Measurements from ENCODE around the gene NCAPD2.
"Not testable (repeated sequence)": the region's sequence is repeated elsewhere in the genome, so short reads cannot be mapped to it uniquely, and the experiment has no call there.

NCAPD2 gene

DNA sequence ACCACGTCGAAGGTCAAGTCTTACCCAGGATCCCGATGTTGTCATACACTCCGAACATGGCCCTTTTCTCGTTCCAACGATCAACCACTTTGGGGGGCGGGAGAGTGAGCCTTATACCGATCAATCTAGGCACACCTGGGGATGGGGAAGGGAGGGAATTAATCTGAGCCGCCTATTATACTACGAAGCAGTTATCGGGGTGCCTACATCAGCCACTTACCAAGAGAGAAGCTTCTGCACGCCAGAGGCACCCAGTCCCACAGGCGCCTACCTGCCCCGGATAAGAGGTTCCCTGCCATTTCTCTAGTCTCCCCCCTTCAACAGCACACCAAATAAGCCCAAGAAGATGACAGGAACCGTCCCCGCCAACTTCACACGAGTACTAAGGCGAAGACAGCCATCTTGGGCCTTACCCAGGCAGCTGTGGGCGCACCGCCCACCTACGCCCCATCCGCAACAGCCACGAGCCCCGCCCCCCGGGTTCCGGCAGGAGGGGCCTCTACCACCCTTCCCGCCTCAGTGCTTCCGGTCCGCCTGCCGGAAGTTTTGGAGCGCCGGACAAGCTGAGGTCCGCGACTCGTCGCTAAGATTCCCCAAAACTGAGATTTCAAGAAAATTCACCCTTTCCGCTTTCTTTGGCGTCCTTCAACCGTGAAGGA is 935 bp upstream of the NCAPD2 start, which contains the start of gene MRPL51:
TSS of gene MRPL51 (minus strand) at position 425 of the 659 bp plus-strand sequence. CDS start at position 299, 126 bp downstream.
- DNase-seq (ENCODE audit: low spot score), result peak; percentile 97

- DNase-seq (ENCODE audit: low spot score), result peak; percentile 76
Observed at GRCh38 chr12:6494258-6494743, 399 bp downstream of the NCAPD2 start.

DNA sequence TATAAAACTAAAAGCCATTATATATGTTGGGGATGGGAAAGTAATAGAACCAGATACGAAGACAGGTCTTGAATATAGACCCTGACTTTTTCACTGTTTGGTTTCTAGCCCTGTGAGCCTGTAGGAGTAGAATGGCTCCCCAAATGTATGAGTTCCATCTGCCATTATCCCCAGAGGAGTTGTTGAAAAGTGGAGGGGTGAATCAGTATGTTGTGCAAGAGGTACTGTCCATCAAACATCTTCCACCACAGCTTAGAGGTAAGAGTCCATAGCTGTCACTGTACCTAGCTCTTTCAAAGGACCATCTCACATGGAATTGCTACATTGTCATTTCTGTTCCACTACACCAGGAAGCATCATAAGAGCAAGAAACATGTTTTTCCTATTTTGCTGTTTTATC is 1.1 kb downstream of the NCAPD2 start:
- peak; percentile 32 for DNase-seq (ENCODE audit: low spot score)

- DNase-seq (ENCODE audit: low spot score), result not testable (repeated sequence)
Observed at GRCh38 chr12:6497291-6497690, 3.4 kb downstream of the NCAPD2 start.

GRCh38 chr12:6500466-6500865 is 6.6 kb downstream of the NCAPD2 start:
- DNase-seq (ENCODE audit: low spot score), result no peak

DNA sequence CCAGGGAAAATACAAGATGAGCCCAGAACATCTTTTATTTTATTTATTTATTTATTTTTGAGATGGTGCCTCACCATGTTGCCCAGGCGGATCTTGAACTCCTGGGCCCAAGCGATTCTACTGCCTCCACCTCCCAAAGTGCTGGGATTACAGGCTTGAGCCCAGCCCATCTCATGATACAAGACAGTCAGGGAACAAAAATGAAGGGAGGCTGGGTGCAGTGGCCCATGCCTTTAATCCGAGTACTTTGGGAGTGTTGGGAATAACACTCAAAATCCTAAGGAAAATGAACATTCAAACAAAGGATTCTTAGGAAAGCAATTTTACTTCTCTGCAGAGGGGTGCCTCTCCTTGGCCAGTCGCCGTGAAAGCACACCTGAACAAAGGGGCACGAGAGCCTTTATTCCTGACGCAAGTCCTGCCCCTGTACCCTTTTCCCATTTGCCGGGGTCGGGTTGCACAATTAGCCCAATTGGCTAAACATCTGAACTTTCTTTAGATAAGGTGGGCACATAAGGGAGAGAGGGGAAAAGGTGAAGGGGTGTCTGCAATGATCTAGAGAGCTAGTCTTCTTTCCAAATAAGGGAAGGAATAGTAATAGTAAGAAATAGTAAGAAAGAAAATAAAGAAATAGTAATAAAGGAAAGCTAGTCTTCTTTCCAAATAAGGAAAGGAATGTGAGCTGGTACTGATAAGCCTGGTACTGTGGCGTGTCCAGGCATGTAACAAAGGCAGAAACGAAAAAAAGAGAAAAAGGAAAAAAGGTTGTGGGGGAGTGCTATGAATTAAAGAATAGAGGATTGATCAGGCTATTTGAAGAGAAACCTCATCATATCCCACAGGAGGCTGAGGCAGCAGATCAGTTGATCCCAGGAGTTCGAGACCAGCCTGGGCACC is 13.4 kb downstream of the NCAPD2 start:
- DNase-seq (ENCODE audit: low spot score), result no peak

- no peak for DNase-seq (ENCODE audit: low spot score)
Observed at GRCh38 chr12:6508087-6508486, 14.2 kb downstream of the NCAPD2 start.

GRCh38 chr12:6520186-6520585 is 26.3 kb downstream of the NCAPD2 start:
- no peak for DNase-seq (ENCODE audit: low spot score)

DNA sequence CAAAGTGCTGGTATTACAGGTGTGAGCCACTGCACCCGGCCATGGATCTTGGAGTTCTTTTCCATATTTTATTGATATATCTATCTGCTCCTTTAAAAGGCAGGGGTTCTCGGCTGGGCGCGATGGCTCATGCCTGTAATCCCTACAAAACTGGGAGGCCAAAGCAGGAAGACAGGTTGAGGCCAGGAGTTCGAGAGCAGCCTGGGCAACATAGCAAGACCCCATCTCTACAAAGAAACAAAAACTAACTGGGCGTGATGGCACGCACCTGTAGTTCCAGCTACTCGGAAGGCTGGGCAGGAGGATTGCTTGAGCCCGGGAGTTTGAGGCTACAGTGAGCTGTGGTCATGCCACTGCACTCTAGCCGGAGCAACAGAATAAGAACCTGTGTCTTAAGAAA is 28.3 kb downstream of the NCAPD2 start:
- no peak for DNase-seq (ENCODE audit: low spot score)

- DNase-seq (ENCODE audit: low spot score), result no peak
Observed at GRCh38 chr12:6523708-6524107, 29.8 kb downstream of the NCAPD2 start.

DNA sequence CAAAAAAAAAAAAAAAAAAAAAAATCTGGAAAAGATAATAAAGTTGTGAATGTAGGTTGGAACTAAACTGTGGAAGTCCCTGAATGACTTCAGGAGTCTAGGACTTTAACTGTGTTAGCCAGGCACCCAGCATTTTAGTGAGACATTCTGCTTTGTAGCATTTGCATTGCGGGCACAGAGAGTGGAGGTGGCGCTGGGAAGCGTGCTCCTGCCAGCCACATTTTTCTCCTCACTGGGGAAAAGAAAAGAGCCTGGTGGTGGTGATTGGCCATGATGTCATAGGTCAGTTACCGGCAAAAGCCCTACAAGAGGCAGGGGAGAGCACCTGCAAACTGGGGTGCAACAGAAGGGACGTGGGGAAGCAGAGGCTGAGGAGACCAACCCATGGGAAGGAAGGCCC is 30.7 kb downstream of the NCAPD2 start:
- DNase-seq (ENCODE audit: low spot score), result no peak

- no peak for DNase-seq (ENCODE audit: low spot score)
Observed at GRCh38 chr12:6526201-6526600, 32.3 kb downstream of the NCAPD2 start.

- no peak for DNase-seq (ENCODE audit: low spot score)
Observed at GRCh38 chr12:6526766-6527525, 33.0 kb downstream of the NCAPD2 start.

DNA sequence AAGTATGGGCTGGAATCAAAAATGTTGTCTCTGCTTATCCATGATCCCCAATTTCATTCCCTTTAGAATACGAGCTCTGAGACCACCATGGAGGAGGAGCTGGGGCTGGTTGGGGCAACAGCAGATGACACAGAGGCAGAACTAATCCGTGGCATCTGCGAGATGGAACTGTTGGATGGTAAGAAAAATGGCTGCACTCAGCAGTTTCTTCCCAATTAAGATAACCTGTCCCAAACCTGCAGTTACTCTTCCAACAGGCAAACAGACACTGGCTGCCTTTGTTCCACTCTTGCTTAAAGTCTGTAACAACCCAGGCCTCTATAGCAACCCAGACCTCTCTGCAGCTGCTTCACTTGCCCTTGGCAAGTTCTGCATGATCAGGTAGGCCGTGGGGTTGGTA is 33.8 kb downstream of the NCAPD2 start:
- no peak for DNase-seq (ENCODE audit: low spot score)

GRCh38 chr12:6528539-6529235 is 34.8 kb downstream of the NCAPD2 start:
- DNase-seq (ENCODE audit: low spot score), result no peak

- DNase-seq (ENCODE audit: low spot score), result no peak
Observed at GRCh38 chr12:6529291-6529737, 35.4 kb downstream of the NCAPD2 start.

- no peak for DNase-seq (ENCODE audit: low spot score)
Observed at GRCh38 chr12:6530576-6531260, 36.8 kb downstream of the NCAPD2 start.

DNA sequence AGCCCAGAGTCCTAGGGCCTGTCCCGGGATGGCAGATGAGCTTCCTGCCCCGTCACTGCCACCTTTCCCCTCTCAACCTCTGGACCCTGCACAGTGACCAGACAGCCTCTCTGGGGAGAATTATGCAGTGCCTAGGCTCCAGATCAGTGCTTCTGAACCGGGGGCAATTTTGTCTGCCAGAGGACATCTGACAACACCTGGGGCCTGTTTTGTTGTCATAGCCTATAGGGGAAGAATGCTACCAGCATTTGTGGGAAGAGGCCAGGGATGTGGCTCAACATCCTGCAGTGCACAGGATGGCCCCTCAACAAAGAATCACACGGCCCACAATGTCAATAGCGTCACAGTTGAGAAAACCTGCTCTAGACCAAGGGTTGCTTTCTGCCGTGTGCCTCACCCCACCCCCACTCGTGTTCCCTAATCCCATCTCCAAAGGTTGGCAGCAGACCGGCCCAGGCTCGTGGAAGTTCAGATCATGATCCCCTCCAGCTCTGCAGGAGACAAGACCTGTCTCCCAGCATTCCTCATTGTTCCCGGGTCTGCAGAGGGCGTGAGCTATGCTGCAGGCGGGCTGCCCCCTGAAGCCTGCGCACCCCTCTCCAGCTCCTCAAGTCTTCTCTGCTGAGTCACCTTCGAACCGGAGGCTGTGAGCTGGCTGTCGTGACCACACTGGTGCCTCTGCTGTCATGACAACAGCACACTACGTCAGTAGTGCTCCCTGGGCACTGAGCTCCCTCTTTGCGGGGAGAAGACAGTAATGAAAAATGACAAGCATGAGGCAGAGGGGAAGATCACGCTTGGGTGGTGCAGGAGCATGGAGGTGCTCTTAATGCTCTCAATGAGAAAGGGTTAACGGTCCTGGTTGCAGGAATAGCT is 38.4 kb downstream of the NCAPD2 start:
- peak; percentile 98 for DNase-seq (ENCODE audit: low spot score)

DNA sequence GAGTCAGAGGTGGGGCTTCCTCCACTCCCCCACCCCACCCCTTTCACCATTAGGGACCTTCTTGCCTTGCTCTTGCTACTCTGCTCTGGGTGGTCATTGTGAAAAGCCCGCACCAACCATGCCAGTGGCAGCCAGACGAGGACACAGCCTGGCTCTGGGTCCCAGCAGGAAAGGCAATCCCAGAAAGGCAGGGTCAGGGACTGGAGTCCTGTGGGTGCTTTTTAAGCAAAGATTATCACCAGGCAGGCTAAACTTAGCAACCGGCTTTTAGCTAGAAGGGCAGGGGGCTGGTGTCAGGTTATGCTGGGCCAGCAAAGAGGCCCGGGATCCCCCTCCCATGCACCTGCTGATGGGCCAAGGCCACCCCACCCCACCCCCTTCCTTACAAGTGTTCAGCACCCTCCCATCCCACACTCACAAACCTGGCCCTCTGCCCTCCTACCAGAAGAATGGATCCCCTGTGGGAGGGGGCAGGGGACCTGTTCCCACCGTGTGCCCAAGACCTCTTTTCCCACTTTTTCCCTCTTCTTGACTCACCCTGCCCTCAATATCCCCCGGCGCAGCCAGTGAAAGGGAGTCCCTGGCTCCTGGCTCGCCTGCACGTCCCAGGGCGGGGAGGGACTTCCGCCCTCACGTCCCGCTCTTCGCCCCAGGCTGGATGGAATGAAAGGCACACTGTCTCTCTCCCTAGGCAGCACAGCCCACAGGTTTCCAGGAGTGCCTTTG is 39.2 kb downstream of the NCAPD2 start:
- peak; percentile 65 for DNase-seq (ENCODE audit: low spot score)

- DNase-seq (ENCODE audit: low spot score), result peak; percentile 76
Observed at GRCh38 chr12:6533653-6533922, 39.7 kb downstream of the NCAPD2 start.

Measured in NAMALWA (cell line).